OCI-LY3 (cell line): Measurements from ENCODE around the gene ADGRL1.

Experiments used
- CTCF ChIP-seq: fragments of 200-600, 300-600 bp; sonication (generic); IDR thresholded peaks from 2 replicates; pipeline ENCODE4 v1.5.1; 2014; ENCODE audit warnings: antibody characterized with exemption, low read length, low read depth
- EZH2phosphoT487 ChIP-seq: fragments of 200-600 bp; shearing (Covaris generic); IDR thresholded peaks from 2 replicates; pipeline ENCODE4 v1.6.1; 2018; ENCODE audit warnings: antibody characterized with exemption, mixed run types, low read depth

DNA sequence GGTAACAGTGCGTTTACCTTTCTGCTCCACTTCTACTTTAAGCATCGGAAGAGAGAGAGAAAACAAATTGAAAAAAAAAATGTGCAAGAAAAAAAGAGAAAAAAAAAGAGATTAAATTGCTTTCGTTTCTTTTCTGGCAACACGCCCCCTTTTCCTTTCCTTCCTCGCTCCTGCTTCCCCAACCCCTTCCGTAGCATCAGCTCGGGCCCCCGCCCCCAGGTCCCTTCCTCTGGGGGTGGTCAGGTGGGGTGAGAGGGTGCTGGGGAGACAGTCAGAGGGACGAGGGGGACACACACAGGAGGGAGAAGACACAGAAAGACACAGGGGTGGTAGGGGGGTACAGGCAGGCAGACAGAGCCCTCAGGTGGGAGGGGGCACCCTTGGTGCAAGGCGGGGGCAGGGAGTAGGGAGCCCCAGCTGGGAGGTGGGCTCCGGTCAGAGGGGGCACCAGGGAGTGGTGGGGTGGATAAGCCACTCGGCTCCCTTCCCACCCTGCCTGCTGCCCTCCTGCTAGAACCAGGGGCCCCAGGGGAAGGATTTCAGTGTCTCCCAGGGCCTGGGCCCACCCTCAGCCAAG lies 38.9 kb downstream of the ADGRL1 start:
- TF ChIP-seq CTCF (no peak), EZH2phosphoT487 (no peak)
